Naive thymus-derived CD4-positive, alpha-beta T cell (primary cell): Measurements from ENCODE around the gene GPATCH1. TPM values are rescaled to one million over a fixed set of nuclear protein-coding genes. Genes with fewer than 3 reads are reported as not detected.

Source experiments
- polyA plus RNA-seq, 2 donors: library from polyadenylated mRNA; unstranded; fragments of 300-500 nt; fragmentation: Illumina TruSeq; gene quantifications; one replicate each; pipeline ENCODE4 v1.2.3, GENCODE V29; 2021
- total RNA-seq, 6 experiments: library from RNA in 5 of 6; stranded (reverse) in 5 of 6; gene quantifications; 1 replicate in 5 of 6; 2 replicates in 1 of 6; pipeline ENCODE4 v1.2.3 and lab custom pipeline; 2021 to 2026

The GPATCH1 gene
- total and polyA plus RNA-seq, 7 experiments from 2014 or later = 4.6 to 20.0 (median 11.8) TPM

Other genes with a start within 250 kb of the GPATCH1 start
- 1 to 10 TPM in 2 of 5 experiments, under 1 TPM in 3; 0.24 to 1.1 (median 0.56) TPM for gene SLC7A9, start 211.4 kb upstream of the GPATCH1 start, total RNA-seq
- not detected for gene SLC7A9, start 211.4 kb upstream of the GPATCH1 start, polyA plus RNA-seq
- 10 to 100 TPM in 3 of 5 experiments, 1 to 10 TPM in 2; 7.4 to 22.4 (median 20.1) TPM for gene CEP89, start 109.2 kb upstream of the GPATCH1 start, total RNA-seq
- 10 to 100 TPM in 1 of 2 donors, 1 to 10 TPM in 1; 9.6 to 12.4 TPM for gene CEP89, start 109.2 kb upstream of the GPATCH1 start, polyA plus RNA-seq
- gene FAAP24, start 108.9 kb upstream of the GPATCH1 start, total RNA-seq = 1 to 10 TPM in 4 of 5 experiments, under 1 TPM in 1; 0.71 to 7.2 (median 2.5) TPM
- gene FAAP24, start 108.9 kb upstream of the GPATCH1 start, polyA plus RNA-seq = 1 to 10 TPM; 2.3 to 3.9 TPM
- gene RHPN2, start 16.3 kb upstream of the GPATCH1 start, total RNA-seq = under 1 TPM in 3 of 5 experiments, not detected in 2; 0.16 to 0.58 (median 0.34) TPM
- gene RHPN2, start 16.3 kb upstream of the GPATCH1 start, polyA plus RNA-seq = 1 to 10 TPM in 1 of 2 donors, under 1 TPM in 1; 0.21 to 2.6 TPM
- gene WDR88, start 50.9 kb downstream of the GPATCH1 start, total RNA-seq = under 1 TPM in 2 of 5 experiments, not detected in 3; 0.51 to 0.62 TPM
- under 1 TPM; 0.15 to 0.24 TPM for gene WDR88, start 50.9 kb downstream of the GPATCH1 start, polyA plus RNA-seq
- 1 to 10 TPM in 1 of 5 experiments, under 1 TPM in 3, not detected in 1; 0.34 to 2.6 (median 0.40) TPM for gene LRP3, start 113.1 kb downstream of the GPATCH1 start, total RNA-seq
- gene LRP3, start 113.1 kb downstream of the GPATCH1 start, polyA plus RNA-seq = not detected
- not detected for gene SLC7A10, start 144.7 kb downstream of the GPATCH1 start, total RNA-seq
- gene SLC7A10, start 144.7 kb downstream of the GPATCH1 start, polyA plus RNA-seq = not detected
- gene CEBPA, start 221.4 kb downstream of the GPATCH1 start, total RNA-seq = 10 to 100 TPM in 1 of 5 experiments, 1 to 10 TPM in 3, under 1 TPM in 1; 0.22 to 26.2 (median 1.9) TPM
- gene CEBPA, start 221.4 kb downstream of the GPATCH1 start, polyA plus RNA-seq = not detected